Eye (tissue), 1 donor: ENCODE data around the gene MGP.
A peak's percentile ranks its signal among the peaks of the same experiment; 100 is the strongest.

ENCODE experiments used
- DNase-seq: peaks from one replicate; pipeline ENCODE4 v3.0.0-alpha.2; 2015

Gene MGP

DNA sequence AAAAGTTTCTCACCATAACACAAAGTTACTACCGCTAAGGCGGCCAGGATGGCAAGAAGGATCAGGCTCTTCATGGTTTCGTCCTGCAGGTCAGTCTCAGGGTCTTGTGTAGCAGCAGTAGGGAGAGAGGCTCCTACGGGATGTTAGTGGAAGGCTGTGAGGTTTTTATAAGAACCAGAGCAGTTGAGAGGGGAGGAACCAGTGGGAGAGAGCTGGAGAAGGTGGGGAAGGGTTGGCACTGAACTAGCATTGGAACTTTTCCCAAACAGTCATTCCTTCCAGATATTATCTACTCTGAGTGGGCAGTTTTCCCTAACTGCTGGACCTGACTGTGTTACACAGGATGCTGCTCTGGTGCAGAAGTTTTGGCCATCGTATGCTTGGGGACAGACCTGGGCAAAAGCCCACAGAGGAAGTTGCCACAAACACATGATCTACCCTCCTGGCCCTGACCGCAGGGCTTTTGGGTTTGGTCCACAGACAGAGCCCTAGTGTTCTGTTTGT, at the start of gene MGP:
Gene MGP, minus strand, starts transcription at position 137 of the 504 bp plus-strand sequence. Its CDS starts 63 bp downstream, at position 74.
- DNase-seq = peak; percentile 63

DNA sequence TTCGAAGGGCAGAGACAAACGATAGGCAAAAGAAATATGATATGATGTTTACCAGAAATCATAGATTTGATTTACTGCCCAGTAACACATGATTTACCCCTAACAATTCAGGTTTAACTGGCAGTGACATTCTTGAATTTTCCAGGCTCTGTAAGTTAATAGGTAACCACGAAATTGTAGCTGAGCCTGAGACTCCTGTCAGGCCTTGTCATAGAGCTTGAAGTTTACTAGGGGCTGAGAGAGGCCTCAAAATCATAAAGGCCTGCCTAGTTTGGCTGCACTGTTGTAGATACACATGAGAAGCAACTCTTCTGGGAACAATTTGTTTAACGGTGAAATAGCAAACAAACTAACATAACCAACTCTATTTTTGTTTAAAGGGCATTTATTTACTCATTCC, 49.4 kb upstream of the MGP start:
- no peak for DNase-seq

DNA sequence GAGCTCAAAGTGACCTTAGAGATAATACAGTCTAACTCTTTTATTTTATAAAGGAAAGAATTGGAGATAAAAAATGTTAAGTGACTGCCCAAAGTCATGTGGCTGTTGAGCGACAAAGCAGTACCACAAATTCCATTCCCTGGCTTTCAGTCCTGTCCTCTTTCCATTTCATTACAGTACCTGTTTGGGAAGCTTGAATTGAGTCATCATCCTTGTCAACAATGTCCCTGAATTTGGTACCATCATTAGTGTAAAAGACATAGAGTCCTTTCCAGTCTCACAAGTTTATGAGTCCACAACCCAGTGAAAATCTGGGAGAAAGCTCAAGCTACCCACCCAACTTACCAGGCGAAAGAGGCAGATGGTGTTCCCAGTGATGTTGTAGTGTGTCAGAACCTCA, 48.9 kb upstream of the MGP start:
- DNase-seq = no peak

DNA sequence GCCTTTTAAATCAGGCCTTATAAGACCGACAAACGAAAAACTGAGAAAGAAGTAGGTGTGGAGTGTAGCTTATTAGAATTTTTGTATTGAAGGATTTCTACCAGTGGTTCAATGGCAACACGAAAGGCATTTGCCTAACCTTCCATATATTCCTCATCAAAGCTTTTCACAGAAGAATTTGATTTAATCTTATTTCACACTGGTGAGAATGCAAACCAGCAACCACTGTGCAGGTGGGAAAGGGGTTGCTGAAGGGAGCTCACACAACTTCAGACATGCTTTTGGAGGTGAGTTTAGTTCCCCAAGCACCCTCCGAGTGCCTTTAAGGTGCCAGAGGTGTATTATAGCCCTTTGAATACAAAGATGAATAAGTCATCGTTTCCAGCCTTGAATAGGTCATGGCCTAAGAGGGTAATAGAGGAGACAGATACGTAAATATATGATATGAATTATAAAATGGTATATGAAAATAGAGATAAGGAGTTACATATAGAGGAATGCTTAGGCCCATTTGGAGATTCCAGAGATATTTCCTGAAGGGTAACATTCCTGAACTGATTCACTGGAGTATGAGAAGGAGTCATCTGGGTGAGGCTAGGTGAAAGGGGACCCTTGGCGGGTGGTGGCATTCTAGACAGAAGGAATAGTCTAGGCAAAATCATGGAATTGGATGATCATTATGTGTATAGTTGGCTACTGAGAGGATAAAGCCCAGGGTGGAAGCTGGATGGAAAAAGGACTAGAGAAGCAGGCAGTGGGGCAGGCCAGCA, 46.3 kb upstream of the MGP start:
- DNase-seq = no peak

DNA sequence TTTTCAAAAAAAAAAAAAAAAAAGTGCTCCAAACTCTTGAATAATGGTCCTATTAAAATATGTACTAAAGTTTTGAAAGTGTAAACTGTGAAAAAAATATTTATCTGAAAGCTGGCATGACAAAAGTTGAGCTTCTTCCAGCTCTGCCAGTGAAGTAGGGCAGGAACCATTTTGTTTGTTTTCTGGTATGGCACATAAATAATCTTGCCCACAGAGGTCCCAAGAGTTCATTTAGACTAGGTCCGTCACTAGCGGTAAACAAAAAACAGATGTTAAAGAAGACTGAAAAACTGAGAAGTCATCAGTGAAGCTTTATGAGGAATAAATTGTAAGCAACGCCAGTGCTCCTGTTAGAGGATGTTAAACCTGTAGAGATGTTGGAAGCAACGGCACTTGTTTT, 45.7 kb upstream of the MGP start:
- DNase-seq = no peak

DNA sequence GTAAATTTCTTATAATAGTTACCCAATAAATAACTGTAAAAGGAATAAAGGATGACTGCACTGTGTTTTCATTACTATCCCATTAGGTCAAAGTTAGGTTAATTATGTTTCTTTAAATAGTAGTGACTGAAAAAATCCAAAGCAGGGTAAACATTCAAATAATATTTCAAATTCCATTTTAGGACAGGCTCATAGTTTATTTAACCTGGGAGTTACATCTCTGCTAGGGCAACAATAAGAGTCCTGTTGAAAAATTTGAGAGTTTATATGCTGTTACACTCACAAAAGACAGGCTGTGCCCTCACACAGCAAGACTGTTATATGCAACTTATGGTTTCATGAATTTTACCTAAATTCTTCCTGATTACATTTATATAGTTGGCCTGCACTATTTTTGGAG, 44.6 kb upstream of the MGP start:
- no peak for DNase-seq

DNA sequence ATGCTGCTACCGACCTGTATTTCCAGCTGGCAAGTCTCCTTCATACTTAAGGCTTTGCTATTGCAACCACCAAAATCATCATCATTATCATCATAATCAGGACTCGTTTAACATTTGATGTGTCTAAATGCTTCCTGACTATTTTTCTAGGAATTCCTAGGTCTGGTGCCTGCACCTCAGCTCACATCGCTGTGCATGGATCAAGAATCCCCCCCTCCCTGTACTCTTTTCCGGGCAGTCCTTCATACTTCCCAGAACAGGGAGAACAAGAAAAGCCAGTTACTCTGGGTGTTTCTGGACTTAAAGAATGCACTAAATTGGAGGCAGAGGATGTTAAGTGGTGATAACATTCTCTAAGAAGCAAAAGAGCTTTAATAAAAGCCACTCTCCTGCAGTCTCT, 43.3 kb upstream of the MGP start:
- DNase-seq = peak; percentile 74

DNA sequence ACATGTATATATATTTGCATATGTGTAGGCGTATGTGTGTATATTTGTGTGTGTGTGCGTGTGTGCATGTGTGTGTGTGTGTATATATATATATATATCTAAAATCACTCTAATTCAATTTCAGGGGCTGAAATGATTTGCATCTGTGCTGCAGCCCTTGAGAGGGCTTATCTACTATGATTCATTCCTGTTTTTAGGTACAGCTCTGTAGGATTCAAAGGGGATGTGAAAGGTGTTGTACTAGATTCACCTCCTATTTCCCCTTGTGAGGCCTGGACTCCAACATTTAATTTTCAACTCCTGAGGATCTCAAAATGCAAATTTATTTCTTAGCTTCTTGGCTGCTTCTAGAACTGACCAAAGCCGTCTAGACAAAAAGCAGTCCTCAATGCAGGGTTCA, 41.6 kb upstream of the MGP start:
- DNase-seq = no peak

DNA sequence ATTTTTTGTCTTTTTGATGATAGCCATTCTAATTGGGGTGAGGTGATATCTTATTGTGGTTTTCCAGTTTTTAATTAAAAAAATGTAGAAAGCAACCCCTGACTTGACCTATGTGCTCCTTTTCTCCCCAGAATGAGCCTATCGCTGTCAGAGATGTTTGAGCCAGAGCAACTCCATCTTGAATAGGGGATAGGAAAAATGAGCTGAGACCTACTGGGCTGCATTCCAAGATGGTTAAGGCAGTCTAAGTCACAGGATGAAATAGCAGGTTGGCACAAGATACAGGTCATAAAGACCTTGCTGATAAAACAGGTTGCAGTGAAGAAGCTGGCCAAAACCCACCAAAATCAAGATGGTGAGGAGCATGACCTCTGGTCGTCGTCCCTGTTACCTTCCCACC, 38.9 kb upstream of the MGP start:
- DNase-seq = no peak

DNA sequence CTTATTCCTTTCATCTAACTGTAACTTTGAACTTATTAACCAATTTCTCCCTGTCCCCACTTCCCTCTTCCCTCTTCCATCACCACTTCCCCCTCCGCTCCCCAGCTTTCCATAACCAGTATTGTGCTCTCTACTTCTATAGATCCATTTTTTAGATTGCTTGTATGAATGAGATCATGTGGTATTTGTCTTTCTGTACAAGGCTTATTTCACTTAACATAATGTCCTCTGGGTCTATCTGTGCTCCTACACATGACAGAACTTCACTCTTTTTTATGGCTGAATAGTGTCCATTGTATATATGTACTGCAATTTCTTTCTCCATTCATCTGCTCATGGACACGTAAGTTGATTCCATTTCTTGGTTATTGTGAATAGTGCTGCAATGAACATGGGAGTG, 38.3 kb upstream of the MGP start:
- DNase-seq = no peak

DNA sequence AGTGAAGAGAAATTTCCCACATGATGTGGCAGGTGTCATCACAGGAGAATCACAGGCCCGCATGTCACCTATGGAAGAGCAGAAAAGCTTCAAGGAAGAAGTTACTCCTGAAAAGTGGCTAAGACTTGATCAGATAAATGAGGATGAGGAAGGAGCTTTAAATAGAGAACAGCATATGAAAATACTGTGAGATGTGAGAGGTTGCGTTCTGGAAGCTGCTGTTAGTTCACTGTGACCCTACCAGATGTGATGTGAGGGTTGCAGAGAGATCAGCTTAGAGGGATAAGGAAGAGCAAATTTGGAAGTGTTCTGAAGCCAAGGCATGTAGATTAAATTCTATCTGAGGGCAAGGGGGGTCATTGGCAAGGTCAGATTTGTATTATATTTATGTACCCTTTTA, 35.6 kb upstream of the MGP start:
- DNase-seq = no peak

DNA sequence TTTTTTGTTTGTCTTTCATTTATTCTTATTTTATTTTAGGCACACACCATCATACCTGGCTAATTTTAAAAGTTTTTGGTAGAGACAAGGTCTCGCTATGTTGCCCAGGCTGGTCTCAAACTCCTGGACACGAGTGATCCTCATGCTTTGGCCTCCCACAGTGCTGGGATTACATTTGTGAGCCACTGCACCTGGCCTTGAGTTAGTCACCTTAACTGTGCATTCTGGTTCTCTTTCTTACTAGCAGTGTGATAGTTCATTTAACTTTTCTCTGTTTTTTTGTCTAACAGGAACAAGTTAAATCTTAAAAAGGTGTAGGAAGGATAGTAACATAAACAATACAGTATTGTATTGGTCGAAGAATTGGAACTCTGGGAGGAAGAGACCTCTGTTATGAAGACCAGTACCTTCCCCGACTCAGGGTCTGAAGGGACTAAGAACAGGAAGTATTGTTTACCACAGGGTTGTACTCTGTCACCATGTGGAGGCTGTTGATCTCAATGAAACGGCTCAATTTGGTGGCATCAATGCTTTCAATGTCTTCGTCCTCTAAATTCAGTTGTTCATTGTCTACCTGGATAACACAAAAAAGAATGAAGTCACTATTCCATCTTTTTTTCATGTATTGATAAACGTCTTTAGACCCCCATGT, 34.9 kb upstream of the MGP start:
- DNase-seq = no peak

DNA sequence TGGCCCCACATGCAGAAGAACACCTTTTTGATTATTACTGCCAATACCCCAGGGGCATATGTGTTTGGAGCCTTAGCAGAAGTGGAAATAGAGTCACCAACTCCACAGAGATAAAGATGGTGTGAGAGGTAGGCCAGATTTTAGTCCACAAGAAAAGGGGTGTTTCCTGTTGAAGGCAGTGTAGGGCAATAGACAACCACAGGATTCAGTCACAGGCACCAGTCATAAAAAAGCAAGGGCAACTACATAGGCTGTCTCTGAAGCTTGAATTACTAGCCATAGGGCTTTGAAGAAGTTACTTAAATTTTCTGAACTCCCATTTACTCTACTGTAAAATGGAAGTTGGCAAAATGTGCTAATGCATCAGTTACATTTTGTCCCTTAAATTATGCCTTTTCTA, 33.8 kb upstream of the MGP start:
- no peak for DNase-seq

DNA sequence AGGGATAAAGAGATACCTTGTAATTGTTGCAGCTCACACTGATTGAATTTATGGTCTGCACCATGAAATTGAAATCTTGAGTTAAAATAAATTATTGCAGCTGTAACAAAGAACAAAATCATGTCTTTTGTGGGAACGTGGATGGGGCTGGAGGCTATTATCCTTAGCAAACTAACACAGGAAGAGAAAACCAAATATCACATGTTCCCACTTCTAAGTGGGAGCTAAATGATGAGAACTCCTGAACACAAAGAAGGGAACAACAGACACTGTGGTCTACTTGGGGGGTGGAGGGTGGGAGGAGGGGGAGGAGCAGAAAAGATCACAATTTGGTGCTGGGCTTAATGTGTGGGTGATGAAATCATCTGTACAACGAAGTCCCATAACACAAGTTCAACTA, 30.1 kb upstream of the MGP start:
- DNase-seq = no peak

DNA sequence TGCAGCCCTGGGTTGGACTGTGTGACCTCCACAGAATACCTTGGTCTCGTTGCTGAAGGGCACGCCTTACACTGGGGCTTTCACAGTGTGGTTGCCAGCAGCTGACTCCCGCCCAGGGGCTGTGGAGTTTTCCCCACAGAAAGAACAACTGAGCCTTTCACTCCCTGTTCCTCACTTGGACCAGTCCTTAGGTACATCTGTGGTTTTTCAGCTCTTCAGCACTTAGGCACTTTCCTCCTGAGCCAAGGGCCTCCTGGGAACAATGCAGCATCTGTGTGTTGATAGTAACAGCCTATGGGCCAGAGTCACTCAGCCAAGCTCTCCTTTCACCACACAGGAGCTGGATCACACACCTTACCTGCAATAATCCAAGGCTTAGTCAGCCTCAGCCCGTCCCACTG, 27.7 kb upstream of the MGP start:
- peak; percentile 57 for DNase-seq

DNA sequence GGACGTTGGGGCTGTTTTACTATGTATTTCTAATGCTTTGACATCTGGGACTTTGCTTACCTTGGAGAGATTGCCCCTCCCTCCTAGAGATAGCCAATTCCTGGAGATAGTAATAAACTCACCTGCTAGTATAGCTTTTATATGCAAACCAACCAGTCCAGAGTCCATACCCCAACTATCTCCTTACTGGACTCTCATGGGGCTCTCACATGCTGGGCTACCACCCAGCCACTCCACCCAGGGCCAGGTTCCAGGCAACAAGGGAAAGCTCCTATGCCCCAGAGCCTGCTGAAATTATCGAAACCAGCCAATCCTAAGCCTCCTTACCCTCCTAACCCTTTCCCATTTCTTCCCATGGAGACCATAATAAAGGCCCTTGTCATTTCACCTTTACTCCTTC, 25.5 kb upstream of the MGP start:
- no peak for DNase-seq

DNA sequence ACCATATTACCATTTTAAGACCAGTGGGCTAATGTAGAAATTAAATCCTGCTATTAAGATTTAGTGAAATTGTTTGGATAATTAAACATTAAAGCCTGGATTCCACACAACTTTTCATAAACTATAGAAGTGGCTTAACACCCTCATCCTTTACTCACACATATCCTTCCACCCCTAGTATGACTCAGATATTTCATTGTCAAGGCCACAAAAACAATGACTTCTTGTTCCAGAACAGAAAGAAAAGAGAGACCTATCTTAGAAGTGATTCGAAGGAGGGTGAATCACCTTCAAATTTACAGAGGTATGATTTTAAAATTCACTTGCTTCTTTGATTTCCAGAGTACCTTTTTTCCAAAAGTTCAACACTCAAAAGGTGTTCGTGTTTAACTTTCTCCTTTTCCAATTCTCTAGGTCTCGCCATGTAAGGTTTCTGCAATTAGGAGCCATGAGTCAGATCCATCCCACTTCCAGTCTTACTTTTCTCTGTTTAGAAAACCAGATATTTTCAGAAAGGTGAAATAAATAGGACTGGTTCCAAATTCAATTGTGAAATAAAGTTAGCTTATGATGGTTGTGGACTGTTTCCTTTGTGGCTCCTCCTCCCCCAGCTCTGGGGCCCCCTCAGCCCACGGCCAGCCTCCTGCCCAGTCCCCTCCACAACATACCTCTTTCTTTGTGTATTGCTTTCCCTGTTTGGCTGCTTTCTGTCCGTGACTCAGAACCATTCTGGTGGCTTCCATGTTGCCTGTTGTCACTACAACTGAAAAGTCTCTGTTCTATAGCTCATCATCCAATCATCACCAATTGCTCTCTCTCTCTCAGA, 24.6 kb upstream of the MGP start:
- DNase-seq = no peak

DNA sequence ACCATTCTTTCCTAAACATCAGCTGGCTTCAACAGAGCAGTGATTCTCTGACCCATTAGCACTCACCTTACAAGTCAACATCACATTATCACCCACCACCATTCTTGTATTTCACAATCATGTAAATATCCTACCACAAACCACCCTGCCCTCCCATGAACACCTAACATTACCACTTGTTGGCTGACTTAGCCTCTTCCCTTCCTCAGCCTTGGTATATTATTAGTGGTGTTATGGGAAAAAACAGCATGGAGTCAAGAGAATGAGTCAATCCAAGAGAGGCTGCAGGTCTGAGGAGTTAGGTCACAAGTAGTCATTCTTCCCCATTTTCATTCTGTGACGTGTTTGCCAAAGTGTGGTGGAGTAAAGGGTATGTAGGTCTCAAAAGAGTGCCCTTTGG, 22.3 kb upstream of the MGP start:
- DNase-seq = no peak

DNA sequence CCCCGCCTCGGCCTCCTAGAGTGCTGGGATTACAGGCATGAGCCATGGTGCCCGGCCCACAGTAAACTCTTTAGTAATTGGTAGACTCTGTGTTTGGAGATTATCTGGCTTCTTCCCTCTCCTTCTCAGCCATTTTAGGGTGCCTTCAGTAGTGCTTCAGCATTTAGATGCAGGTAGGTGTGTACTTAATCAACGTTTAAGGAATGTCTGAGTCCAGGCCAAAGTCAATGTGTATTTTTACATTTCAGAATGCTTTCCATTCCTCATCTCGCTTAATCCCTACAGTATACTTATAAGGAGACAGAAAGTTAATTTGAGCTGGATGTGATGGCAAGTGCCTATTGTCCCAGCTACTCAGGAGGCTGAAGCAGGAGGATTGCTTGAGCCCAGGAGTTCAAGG, 20.5 kb upstream of the MGP start:
- no peak for DNase-seq

DNA sequence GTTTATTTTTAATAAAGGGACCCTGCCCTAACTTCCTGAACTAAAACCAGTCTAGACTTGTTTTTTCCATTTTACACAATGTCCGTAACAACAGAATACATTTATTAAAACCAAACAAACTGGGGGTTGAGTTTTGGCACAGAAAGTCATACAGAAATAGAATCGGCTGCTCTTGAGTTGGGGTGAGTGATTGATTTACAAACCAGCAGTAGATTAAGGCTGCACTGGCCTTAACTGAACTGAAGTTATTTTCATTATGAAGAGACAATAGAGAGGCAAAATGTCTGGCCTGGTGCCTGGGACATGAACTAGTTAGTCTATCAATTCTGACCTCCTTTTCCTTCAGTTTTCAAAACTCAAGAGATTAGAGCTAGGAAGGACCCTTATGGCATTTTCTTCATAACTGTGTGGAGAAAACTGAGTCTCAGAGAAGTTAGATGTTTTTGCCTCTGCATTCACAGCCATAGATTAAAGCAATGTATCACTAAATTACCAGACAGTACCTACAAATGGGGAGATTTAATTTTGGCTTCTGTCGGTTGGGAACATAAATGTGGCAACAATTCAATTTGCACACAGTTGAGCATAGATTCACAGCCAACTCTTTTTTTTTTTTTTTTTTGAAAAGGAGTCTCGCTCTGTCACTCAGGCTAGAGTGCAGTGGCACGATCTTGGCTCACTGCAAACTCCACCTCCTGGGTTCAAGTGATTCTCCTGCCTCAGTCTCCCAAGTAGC, 19.8 kb upstream of the MGP start:
- DNase-seq = no peak

DNA sequence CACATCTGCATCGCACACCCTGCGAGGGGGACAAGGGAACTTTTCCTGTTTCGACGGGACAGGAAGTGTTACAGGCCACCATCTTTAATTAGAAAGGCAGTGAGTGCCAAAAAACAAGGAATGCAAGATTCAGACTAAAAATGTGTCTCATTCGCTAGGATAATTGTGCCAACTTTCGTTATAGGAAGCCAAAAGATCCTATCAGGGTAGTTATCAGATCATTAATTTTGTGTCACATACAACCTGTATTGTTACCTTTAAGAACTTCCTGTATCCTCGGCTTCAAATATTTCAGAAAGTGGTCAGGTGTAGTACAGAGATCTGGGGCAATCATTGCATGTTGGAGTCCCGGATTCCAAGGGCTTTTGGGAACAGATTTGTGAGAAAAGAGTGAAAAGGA, 19.2 kb upstream of the MGP start:
- no peak for DNase-seq

DNA sequence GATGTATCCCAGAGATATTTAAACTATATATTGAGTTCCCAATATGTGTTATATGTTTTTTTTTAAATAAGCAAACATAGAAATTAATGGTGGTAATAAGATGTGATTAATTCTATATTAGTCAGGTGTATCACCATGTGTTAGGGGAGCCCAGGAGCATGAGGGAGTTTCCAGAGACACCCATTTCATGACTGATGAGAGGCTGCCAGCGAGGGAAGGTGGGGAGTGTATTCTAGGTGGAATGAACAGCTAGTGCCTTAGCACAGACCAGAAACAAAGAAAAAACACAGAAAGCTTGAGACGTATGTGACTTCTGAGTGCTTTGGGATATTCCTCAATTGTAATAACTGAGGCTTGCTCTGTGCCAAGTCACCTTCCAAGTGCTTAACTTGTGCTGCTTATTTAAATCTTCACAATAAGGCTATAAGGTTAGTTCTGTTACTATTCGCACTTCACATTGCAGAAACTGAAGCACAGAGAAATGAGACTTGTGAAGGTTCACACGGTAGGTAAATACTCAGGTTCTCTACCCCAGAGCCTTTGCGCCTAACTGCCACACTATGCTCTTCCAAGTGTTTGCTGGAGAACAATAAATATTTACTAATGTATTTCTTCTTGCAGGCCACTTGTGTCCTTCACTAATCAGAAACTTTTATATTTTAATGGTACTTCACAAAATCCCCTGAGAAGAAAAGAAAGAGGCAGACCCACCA, 17.9 kb upstream of the MGP start:
- DNase-seq = no peak
